Measurements from ENCODE around the gene TMEM178B.

Gene TMEM178B

GRCh38 chr7:141481971-141482370, 408.1 kb downstream of the TMEM178B start:
- no peak for DNase-seq

- DNase-seq, result no peak
Measured at GRCh38 chr7:141483044-141483443, 409.2 kb downstream of the TMEM178B start.

GRCh38 chr7:141484907-141485306, 411.0 kb downstream of the TMEM178B start:
- DNase-seq, result no peak

- no peak for DNase-seq
Measured at GRCh38 chr7:141486959-141487358, 413.1 kb downstream of the TMEM178B start.

GRCh38 chr7:141490474-141490873, 416.6 kb downstream of the TMEM178B start:
- no peak for DNase-seq

GRCh38 chr7:141495057-141495456, 421.2 kb downstream of the TMEM178B start:
- no peak for DNase-seq

- DNase-seq, result no peak
Measured at GRCh38 chr7:141497391-141497790, 423.5 kb downstream of the TMEM178B start.

- DNase-seq, result no peak
Measured at GRCh38 chr7:141500608-141501007, 426.7 kb downstream of the TMEM178B start.

- DNase-seq, result no peak
Measured at GRCh38 chr7:141501451-141501850, 427.6 kb downstream of the TMEM178B start.

- DNase-seq, result no peak
Measured at GRCh38 chr7:141511316-141511675, 437.4 kb downstream of the TMEM178B start.

GRCh38 chr7:141511676-141512396, 438.0 kb downstream of the TMEM178B start:
- DNase-seq, result no peak

- DNase-seq, result no peak
Measured at GRCh38 chr7:141512597-141512996, 438.7 kb downstream of the TMEM178B start.

- DNase-seq, result no peak
Measured at GRCh38 chr7:141513720-141514119, 439.9 kb downstream of the TMEM178B start.

- no peak for DNase-seq
Measured at GRCh38 chr7:141515941-141516340, 442.1 kb downstream of the TMEM178B start.

- no peak for DNase-seq
Measured at GRCh38 chr7:141519623-141520022, 445.8 kb downstream of the TMEM178B start.

- no peak for DNase-seq
Measured at GRCh38 chr7:141522657-141523342, 448.9 kb downstream of the TMEM178B start.

- no peak for DNase-seq
Measured at GRCh38 chr7:141525973-141526514, 452.2 kb downstream of the TMEM178B start.

GRCh38 chr7:141527076-141527475, 453.2 kb downstream of the TMEM178B start:
- no peak for DNase-seq

- no peak for DNase-seq
Measured at GRCh38 chr7:141528399-141528798, 454.5 kb downstream of the TMEM178B start.

All from NCI-H1694 (cell line).